ENCODE measurements around the gene TMEM94. TPM values are rescaled to one million over a fixed set of nuclear protein-coding genes. Genes with fewer than 3 reads are reported as not detected.
"Not testable (repeated sequence)": the region's sequence is repeated elsewhere in the genome, so short reads cannot be mapped to it uniquely, and the experiment has no call there.

The TMEM94 gene
- total RNA-seq, 1 donor from 2014 or later, result 82.3 TPM

DNA sequence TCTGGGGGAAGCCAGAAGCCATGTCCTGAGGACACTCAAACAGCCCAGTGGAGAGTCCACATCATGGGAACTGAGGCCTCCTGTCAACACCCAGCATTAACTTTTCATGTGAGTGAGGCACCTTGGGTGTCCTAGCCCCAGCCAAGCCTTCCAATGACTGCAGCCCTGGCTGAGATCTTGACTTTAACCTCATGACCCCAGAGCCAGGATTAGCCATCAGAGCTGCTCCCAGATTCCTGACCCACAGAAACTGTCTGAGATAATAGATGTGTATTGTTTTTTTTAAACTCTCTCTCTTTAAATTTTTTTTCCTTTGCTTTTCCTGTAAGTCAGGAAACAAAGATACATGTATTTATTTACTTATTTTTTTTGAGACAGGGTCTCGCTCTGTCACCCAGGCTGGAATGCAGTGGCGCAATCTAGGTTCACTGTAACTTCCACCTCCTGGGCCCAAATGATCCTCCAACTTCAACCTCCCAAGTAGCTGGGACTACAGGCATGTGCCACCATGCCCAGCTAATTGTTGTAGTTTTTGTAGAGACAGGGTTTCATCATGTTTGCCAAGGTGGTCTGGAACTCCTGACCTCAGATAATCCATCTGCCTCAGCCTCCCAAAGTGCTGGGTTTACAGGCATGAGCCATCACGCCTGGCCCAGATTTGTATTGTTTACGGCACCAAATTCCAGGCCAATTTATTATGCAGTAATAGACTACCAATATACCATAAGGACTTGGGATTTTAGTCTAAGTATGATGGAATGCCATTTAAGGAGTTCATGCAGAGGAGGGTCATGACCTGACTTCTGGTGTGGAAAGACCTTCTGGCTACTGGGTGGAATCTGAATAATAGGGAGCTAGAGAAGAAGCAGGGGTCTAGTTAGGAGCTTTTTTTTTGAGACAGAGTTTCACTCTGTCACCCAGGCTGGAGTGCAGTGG is 14.0 kb upstream of the TMEM94 start:
- intact Hi-C loops (cut with micrococcal nuclease), result no loop called here

DNA sequence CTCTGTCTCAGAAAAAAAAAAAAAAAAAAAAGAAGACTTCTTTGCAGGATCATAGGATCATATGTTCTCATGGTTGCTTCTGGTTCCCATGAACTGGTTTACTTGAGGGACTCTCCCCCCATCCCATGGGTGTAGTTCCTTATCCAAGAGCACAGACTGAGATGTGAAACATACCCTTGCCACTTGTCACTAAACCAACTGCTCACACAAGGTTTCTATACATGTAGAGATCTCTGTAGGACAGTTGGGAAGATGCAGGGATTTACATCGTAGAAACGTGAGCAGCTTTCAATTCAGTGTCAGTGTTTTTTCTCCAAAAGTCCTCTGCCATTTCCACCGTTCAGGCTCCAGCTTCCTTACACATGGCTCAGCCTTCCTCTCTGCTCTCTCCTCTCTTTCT is 11.1 kb upstream of the TMEM94 start:
- intact Hi-C loops (cut with micrococcal nuclease), result no loop called here

DNA sequence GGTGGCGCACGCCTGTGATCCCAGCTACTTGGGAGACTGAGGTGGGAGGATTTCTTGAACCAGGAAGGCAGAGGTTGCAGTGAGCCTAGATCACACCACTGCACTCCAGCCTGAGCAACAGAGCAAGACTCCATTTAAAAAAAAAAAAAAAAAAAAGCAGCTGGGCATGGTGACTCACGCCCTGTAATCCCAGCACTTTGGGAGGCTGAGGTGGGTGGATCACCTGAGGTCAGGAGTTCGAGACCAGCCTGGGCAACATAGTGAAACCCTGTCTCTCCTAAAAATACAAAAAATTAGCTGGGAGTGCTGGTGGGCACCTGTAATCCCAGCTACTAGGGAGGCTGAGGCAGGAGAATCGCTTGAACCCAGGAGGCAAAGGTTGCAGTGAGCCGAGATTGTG is 10.5 kb upstream of the TMEM94 start:
- intact Hi-C loops (cut with micrococcal nuclease), result not testable (repeated sequence)

DNA sequence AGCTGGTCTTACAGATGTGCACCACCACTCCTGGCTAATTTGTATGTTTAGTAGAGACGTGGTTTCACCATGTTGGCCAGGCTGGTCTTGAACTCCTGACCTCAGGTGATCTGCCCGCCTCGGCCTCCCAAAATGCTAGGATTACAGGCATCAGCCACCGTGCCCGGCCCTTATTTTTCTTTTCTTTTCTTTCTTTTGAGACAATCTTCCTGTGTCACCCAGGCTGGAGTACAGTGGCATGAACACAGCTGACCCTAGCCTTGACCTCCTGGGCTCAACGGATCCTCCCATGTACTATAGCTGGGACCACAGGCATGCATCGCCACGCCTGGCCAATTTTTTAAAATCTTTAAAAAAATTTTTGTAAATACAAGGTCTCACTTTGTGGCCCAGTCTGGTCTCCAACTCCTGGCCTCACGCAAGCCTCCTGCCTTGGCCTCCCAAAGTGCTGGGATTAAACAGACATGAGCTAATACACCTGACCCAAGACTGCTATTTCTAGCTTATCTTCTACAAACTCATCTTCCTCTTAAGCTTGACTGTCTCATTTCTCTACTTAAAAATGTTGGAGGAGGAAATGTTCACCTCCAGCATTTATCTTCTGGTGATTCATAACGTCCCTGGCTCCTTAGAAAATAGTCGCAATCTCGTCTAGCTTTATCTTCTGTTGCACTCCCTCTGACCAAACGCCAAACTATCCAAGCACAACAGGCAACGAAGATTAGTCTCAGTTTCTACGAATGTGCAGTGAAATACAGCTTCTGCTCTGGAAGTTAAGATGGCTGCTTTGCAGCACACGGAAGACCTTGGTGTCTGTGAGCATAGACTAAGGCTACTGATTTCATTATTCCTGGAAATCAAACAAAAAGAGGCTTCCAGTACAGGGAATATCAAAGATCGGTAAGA is 8.2 kb upstream of the TMEM94 start:
- intact Hi-C loops (cut with micrococcal nuclease), result no loop called here

DNA sequence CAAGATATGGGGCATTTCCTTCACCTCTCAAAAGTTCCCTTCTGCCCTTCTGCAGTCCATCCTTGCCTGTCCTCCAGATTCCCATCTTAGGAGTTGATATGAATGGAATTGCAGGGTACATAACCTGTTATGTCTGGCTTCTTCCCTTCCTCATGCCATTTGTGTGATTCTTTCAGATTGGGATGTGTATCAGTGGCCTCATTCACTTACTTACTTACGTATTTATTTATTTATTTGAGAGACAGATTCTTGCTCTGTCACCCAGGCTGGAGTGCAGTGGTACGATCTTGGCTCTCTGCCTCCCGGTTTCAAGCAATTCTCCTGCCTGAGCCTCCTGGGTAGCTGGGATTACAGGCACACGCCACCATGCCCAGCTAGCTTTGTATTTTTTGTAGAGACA is 6.2 kb upstream of the TMEM94 start:
- intact Hi-C loops (cut with micrococcal nuclease), result loop anchor here (10.0 kb wide), 1 partner anchor 405 kb away; the partner anchor contains the start of gene WBP2

DNA sequence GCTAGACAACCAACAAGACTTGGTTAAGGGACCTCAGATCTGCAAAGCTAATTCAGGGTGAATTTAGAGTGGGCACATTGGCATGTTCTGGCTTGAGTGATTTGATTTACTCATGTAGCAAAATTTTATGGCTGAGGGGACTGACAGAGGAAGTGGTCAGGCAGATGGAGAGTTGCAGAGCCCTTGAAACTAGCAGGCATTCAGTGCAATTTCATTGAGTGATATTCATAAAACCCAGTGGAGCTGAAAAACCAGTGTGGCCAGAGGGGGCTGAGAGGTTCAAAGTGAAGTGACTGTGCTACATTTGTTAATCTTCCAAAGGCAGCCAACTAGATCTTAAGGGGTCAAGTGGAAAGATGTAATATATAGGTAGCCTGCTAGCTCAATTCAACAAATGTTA is 2.2 kb upstream of the TMEM94 start:
- intact Hi-C loops (cut with micrococcal nuclease), result loop anchor here (10.0 kb wide), 1 partner anchor 401 kb away; the partner anchor contains the start of gene WBP2

DNA sequence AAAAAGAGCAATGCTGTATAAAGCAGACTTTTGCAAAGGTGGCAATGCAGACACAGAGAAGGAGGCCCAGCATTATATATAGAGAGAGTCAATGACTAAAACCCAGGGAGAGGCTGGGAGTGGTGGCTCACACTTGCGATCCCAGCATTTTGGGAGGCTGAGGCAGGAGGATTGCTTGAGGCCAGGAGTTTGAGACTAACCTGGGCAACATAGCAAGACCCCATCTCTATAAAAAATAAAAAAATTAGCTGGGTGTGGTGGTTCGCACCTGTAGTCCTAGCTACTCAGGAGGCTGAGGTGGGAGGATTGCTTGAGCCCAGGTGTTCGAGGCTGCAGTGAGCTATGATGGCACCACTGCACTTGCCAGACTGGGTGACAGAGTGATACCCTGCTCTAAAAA is 1.8 kb upstream of the TMEM94 start:
- intact Hi-C loops (cut with micrococcal nuclease), result loop anchor here (10.0 kb wide), 1 partner anchor 400 kb away; the partner anchor contains the start of gene WBP2

DNA sequence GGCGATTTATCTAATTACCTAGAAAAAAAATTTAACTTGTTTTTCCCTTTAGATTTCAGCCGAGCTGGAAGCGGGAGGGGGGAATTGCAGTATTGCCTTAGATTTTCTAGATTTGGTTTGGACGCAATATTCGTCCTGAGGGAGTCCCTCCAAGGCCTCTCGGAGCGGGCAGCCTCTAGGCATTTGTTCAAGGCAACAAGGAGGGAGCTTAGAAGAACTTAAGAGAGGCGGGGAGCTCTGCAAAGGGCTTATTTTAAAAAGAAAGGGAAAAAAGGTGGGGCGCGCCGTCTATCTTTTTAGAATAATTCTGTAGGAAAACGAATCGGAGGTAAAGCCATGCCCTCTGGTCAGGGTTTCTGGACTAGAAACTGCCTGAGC is 407 bp upstream of the TMEM94 start:
- intact Hi-C loops (cut with micrococcal nuclease), result loop anchor here (1.0 to 10.0 kb wide), 10 partner anchors 30 to 583 kb away; partner anchors contain the start of genes ACOX1, GRB2, LLGL2 and RECQL5

DNA sequence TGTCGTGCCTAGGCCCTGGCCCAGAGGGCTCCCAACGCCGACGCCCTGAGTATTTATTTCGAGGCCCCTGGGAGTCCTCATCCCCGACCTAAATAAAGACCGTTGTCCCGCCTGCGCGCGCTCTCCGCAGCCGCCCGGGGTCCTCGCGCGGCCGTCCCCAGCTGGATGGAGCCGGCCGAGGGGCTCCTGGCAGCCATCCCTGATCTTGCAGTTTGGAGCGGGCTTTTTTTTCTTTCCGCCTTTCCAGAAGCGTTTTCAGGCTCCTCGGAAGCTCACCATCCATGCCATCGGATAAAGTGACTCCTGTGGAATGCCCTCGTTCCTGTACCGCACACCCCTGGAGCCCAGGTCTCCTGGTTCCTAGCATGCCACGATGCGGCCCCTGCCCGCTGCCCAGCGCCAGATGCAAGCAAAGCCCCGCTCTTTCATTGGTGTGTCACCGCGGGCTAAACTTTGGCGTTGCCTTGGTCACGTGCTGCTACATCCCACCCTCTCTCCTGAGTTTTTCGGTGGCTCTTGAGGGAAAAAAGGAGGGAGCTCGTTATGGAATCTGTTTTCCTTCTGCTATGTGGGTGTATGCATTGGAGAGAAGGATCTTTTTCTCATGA is 716 bp downstream of the TMEM94 start:
- intact Hi-C loops (cut with micrococcal nuclease), result loop anchor here (2.0 to 10.0 kb wide), 2 partner anchors 168 to 398 kb away; partner anchors contain the start of genes SLC25A19 and WBP2

DNA sequence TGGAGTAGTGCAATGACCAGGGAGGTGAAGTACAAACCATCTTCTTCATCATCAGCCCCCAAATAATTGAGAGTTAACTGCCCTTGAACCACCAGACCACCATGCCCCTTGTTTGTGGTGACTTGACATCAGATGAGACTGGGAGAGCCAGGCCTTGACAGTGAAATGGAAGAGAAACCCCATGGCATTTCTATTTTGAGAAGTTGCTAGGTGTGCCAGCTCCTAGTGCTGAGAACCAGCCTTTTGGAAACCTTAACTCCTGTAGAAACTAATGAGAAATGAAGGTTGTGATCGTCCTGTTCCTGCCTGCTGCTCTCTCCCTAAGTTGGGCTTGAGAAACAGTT is 2.8 kb downstream of the TMEM94 start:
- intact Hi-C loops (cut with micrococcal nuclease), result loop anchor here (10.0 kb wide), 1 partner anchor 396 kb away; the partner anchor contains the start of gene WBP2

DNA sequence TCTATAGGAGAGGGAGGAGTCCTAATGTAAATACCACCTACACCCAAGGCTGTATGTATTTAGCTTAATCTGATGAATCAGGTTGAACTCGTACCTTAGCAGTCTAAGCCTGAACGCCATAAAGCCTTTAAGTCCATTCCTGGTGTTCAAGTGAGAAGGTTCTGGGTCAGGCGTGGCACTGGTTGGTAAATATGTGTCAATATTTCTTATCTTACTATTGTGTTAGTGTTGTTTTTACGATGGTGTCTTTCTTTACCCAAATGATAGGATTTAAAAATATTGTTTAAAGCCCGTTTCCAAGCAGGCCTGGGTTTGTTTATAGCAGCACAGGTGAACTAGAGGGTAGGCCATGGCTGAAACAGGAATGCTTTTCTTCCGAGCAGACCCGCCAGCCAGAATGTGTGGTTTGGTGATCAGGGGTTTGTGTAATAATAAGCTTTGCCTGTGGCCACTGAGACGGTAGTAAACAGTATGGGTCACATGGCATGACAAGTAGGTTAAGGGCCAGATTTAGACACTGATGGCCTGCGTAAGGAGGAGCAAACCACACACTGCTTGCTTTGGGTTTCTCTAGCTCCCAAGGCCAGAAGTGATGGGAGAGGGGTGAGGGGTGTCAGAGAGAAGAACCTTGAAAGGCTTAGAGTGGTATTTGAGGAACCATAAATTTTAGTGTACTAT is 3.3 kb downstream of the TMEM94 start:
- intact Hi-C loops (cut with micrococcal nuclease), result loop anchor here (10.0 kb wide), 1 partner anchor 395 kb away; the partner anchor contains the start of gene WBP2

DNA sequence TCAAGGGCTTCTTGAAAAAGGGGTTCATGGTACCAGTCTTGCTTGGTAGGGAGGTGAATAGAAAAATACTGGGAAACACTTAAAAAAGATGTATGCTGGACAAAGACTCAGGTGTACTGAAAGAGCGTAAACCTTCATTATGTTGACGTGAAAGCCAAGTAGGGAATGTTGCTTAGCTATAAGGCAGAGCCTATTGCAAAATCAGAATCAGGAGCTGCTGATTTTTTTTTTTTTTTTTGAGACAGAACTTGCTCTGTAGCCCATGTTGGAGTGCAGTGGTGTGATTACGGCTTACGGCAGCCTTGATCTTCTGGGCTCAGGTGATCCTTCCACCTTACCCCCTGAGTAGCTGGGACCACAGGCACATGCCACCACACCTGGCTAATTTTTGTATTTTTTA is 3.9 kb downstream of the TMEM94 start:
- intact Hi-C loops (cut with micrococcal nuclease), result no loop called here

DNA sequence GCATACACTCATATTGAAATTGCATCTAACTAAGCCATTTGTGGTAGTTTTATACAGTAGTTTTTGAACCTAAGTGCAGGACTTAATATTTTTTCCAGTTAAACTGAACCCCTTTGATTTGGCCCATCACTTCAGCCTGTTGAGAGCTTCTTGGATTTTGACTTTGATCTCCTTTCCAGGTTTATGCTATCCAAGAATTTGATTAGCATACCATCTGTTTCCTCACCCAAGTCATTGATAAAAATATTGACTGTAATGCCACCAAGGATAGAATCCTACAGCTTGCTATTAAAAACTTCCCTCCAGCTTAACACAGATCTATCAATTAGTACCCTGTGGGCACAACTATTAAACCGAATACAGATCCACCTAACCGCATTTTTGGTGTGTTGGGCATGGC is 7.2 kb downstream of the TMEM94 start:
- intact Hi-C loops (cut with micrococcal nuclease), result no loop called here

DNA sequence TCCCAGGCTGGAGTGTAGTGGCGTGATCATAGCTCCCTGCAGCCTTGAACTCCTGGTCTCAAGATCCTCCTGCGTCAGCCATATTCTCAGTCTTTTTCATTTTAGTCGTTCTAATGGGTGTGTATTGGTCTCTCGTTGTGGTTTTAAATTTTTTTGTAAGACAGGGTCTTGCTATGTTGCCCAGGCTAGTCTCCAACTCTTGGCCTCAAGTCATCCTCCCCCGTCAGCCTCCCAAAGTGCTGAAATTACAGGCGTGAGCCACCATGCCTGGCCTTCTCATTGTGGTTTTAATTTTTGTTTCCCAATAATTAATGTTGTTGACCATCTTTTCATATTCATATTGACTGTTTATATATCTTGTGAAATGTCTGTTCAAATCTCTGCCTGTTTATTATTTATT is 8.6 kb downstream of the TMEM94 start:
- intact Hi-C loops (cut with micrococcal nuclease), result no loop called here

DNA sequence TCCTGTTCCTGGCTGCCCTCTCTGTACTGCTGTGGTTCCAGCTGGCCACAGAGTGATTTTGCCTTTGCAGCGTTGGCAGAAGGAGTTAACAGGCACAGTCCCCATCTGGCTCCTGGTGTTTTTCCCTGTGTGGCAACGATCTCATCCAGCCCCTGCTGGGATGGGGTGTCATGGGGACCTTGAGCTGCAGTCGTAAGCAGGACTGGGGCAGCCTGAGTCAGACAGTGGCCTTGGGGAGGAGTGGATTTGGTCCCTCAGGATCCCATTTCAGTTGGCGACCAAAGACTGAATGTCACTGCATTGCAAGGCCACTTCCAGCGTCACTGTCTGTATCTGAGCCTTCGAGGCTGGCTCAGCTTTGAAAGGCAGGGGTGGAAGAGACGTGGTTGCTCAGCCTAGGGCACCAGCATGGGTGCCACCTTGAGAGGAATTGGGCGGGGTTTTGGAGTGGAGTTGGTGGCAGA is 11.9 kb downstream of the TMEM94 start:
- intact Hi-C loops (cut with micrococcal nuclease), result no loop called here

DNA sequence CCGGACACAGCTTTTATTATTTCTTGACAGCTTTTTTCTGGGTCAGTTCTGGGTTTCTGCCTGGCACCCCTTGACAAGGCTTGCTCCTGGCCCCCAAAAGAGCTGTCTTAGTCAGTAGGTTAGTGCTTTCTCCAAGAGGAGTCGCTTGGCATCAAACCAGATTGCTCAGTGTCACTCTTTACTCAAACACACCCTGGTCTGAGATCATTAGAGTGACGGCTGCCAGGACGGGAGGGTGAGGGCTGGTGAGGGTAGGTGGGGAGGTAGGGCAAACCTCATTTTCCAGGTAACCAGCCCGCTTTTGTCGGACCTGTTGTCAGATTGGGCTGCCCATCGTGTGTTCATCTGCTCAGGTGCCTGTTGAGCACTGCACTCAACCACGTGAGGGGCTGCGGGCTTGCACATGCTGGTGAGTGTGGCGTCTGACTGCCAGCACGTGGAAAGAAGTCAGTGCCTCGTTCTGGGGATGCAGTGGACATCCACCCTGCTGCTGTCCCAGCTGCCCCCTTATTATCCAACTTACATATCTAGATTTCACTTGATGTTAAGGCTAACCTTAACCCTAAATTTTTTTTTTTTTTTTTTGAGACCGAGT is 12.4 kb downstream of the TMEM94 start:
- intact Hi-C loops (cut with micrococcal nuclease), result no loop called here

DNA sequence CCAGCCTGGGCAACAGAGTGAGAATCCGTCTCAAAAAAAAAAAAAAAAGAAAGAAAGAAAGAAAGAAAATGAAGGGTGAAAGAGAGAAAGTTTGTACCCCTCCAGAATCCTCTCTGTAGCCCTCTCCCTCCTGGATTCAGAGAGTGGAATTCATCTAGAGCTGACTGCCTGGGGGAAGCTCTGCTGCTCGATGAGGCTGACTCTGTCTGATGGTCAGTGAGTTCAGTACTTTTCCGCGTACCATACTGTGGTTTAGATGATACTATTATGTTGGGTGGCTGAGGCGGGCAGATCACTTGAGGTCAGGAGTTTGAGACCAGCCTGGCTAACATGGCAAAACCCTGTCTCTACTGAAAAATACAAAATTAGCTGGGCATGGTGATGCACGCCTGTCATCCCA is 14.8 kb downstream of the TMEM94 start:
- intact Hi-C loops (cut with micrococcal nuclease), result no loop called here

DNA sequence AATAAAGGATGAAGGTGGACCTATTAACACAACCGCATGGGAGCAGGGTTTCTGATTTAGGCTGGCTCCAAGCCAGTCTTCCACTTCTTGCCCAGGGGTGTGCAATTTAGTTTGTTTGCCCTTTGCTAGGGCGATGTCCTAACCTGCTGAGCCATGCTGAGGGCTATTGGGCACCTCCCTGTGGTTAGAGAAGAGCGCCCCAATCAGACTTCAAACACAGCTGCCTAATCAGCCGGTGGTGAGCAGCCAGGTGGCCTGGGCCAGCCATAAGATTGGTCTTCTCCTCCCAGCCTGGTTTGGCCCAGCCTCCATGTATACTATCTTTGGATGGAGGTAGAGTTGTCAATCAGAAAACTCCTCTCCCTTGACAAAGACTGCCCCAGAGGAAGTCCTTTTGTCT is 15.7 kb downstream of the TMEM94 start:
- intact Hi-C loops (cut with micrococcal nuclease), result no loop called here

DNA sequence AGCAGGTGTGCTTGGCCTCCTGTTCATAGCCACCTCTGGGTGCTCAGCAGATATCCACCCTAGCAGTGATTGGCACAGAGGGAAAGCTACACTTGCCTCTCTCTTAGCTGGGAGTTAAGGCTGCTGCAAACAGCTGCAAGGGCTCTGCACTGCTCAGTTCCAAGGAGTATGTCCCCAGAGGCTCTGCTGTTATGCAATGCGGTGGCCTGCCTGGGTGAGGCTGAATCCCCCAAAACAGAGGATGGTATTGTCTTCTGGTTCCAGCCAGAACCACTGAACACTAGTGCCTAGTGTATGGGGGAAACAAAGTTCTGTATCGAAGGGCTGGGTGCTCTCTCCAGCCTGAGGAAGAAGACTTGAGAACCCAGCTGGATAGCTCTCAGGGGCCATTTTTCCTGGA is 16.8 kb downstream of the TMEM94 start:
- intact Hi-C loops (cut with micrococcal nuclease), result no loop called here

DNA sequence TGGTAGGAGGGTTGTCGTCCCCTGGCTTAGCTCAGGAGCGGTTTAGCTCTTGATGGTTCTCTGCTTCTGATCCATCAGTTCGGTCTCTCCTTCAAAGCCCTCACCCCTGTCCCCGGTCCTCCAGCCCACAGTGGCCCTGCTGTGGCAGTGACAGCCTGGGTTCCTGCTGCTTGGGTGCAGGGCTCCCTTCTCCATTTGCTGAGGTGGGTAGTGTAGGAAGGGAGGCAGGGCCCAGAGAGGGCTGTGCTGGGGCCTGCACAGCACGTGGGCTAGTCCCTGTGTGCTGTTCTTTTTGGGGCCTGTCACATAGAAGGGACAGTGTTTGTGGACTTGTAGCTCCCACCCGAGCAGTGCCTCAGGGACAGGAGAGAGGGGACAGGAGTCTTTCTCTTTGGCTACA is 18.3 kb downstream of the TMEM94 start:
- intact Hi-C loops (cut with micrococcal nuclease), result no loop called here
